ENCODE results near the gene SLC7A10. TPM values are rescaled to one million over a fixed set of nuclear protein-coding genes. Genes with fewer than 3 reads are reported as not detected.

Gene SLC7A10
- total RNA-seq, 1 donor from 2014 or later: not detected

DNA sequence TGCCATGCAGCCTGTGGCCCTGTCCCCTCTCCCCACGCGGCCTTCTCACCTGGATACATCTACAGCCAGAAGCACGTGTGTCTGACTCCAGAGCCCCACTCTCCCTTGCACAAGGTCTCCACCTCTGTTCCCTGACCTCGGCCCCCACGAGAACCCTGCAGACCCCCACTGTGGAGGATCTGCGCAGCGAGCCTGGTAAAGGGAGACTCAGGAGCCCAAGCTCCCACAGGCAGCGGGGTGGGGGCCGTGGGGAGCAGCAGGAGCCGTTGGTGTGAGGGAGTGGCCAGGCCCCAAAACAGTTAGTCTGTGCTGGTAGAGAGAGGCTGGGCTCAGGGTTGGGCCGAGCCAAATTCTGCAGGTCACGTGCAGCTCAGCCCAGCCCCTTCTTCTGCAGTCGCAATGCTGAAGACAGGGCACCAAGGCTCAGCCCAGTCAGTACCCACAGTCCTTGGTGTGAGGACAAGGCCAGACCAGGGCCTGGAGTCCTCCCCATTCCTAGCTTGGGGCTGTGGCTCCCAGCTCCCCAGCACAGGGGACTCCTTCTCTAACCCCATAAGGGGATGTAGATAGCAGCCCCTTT lies 28.7 kb upstream of the SLC7A10 start:
- no peak for DNase-seq (ENCODE audit: low spot score)

DNA sequence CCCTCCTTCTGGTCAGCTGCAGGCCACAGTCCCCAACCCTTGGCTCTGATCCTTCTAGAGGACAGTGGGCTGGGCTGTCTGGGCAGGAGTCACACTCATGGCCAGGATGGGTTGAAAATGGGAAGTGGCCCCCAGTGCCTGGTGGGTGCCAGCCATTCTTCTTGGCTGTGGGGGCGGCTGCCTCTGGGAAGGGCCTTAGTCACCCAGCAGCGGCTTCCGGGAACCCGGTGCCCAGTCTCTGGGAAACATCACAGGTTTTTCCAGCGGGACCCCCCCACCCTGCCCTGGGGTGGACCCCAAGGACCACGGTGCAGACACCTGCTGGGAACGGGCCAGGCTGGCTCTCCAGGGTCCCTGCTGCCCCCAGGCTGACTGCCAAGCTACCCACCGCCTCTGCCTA lies 27.3 kb upstream of the SLC7A10 start:
- no peak for DNase-seq (ENCODE audit: low spot score)

- no peak for DNase-seq (ENCODE audit: low spot score)
Observed at GRCh38 chr19:33252418-33252962, 26.8 kb upstream of the SLC7A10 start.

DNA sequence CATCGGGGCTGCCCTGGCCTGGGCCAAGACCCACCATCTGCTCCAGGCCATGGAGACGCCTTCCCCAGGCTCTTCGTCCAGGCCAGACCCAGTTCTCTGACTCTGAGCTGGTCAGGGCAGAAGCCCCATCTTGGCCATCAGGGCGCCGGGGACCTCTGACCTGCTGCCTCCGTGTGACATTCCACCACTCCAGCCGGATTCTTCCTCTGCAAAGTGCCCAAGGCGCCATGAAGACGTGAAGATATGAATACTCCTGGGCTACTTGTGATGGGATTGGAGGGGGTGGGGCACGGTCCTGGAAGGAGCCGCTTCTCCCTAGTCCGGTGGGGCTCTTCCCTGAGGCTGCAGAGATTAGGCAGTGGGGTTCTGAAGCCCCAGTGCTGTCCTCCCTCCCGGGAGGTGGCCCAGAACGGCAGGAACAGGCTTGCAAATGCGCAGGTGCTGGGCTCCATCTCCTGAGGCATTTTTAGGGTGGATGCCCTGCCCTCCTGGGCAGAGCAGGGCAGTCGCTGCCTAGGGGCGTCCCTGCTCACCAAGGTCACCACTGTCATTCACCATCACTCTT lies 26.0 kb upstream of the SLC7A10 start:
- no peak for DNase-seq (ENCODE audit: low spot score)

- no peak for DNase-seq (ENCODE audit: low spot score)
Observed at GRCh38 chr19:33251076-33251475, 25.4 kb upstream of the SLC7A10 start.

- DNase-seq (ENCODE audit: low spot score): no peak
Observed at GRCh38 chr19:33250500-33250899, 24.9 kb upstream of the SLC7A10 start.

DNA sequence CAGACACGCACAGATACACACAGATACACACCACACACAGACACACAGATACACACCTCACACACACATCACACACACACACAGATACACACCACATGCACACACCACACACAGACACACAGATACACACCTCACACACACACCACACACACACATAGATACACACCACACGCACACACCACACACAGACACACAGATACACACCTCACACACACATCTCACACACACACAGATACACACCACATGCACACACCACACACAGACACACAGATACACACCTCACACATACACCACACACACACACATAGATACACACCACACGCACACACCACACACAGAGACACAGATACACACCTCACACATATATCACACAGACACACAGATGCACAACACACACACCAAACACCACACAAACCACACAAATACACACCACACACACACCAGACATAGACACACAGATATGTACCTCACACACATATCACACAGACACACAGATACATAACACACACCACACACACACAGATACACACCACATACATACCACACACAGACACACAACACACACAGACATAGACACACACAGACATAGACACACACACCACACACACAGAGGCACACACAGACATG lies 24.2 kb upstream of the SLC7A10 start:
- DNase-seq (ENCODE audit: low spot score): no peak

- DNase-seq (ENCODE audit: low spot score): no peak
Observed at GRCh38 chr19:33248954-33249613, 23.4 kb upstream of the SLC7A10 start.

DNA sequence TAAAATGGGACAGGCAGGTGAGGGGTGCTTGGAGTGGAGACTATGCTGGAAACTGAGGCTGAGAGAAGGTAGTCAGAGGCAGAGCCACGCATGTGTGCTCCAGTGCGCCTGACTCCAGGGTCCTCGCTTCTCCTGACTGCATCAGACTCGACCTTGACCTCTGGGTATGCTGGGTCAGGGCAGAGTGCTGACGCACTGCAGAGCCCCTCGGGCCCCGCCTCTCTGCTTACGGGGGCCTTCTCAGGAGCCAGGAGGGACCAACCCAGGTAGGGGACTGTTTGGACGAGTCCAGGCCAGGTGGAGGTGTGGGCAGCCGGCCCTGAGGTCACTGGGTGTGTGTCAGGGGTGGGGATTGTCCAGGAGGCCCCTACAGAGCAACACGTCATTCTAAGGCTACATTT lies 22.9 kb upstream of the SLC7A10 start:
- DNase-seq (ENCODE audit: low spot score): no peak

GRCh38 chr19:33248104-33248503 lies 22.5 kb upstream of the SLC7A10 start:
- no peak for DNase-seq (ENCODE audit: low spot score)

- DNase-seq (ENCODE audit: low spot score): no peak
Observed at GRCh38 chr19:33247441-33247819, 21.8 kb upstream of the SLC7A10 start.

DNA sequence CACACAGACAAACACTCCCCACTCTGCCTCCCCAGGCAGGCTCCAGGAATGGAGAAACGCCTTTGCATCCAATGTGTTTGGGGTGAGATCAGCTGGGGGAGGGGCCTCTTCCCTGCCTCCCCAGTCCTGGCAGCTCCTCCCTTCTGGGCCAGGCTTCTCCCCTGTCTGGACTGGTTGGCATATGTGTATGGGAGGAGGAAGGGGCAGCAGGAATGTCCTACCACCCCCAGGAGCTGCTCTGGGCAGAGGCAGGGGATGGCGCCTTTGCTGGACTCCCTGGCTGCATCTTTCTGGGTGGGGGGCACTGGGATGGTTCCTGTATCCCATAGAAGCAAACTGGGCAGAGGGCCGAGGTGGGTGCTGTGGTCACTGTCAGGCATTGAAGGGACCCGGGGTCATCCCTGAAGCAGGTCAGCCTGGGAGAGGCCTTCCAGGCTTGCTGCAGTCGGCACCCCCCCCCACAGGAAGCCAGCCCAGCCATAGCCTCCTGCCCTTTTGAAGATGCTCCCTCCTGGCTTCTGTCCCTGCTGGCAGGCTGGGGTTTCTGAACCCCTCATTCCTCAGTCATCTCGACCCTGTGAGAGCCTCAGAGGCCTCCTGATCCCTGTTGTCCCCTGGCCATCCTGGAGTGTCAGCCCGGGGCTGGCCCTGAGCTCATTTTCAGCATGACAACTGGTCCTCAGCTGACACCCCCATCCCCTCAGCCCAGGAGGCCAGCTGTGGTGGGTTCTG lies 21.2 kb upstream of the SLC7A10 start:
- no peak for DNase-seq (ENCODE audit: low spot score)

GRCh38 chr19:33245948-33246708 lies 20.5 kb upstream of the SLC7A10 start:
- DNase-seq (ENCODE audit: low spot score): no peak

DNA sequence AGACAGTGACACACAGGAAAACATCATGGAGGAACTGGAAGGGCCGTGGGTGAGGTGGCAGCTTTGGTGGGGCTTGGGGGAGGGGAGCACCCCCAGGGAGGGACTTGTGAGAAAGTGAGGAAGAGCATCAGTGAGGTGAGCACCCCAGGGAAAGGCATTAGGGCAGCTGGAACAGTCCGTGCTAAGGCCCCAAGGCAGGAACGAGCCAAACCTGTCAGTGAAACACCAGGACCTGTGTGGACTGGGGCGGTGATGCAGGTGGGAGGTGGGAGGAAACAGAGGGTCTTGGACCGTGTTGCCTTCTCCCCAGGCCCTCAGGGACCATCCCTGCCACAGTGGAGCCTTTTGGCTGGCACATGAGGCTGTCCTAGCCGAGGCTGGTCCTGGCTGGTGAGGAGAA lies 17.3 kb upstream of the SLC7A10 start:
- no peak for DNase-seq (ENCODE audit: low spot score)

- no peak for DNase-seq (ENCODE audit: low spot score)
Observed at GRCh38 chr19:33242131-33242530, 16.5 kb upstream of the SLC7A10 start.

DNA sequence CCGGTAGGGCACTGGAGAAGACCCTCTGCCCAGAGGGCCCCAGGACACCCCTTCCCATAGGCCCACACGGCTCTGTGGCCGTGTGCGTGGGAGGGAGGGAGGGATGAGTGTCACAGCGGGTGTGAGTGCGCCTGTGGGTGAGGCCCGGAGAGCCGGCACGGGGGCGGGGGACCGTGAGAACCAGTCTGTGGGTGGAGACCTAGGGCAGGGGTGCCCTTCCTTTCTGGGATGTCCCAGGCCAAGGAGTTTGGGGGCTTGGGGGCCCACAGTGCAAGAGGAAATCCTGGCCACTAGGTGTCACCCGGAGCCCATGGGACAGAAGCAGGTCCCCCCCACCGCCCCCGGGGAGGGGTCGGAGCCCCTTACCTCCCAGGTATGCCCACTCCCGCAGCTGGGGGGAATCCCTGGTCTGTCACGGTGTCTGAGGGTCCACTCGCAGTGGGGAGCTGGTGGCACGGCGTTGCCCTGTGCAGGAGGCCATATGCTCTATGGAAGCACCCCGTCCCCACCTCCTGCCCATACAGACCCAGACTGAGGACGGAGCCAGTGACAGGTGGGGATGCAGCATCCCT lies 16.0 kb upstream of the SLC7A10 start:
- no peak for DNase-seq (ENCODE audit: low spot score)

- no peak for DNase-seq (ENCODE audit: low spot score)
Observed at GRCh38 chr19:33241091-33241529, 15.5 kb upstream of the SLC7A10 start.

GRCh38 chr19:33240181-33240771 lies 14.6 kb upstream of the SLC7A10 start:
- no peak for DNase-seq (ENCODE audit: low spot score)

- no peak for DNase-seq (ENCODE audit: low spot score)
Observed at GRCh38 chr19:33239223-33239975, 13.7 kb upstream of the SLC7A10 start.
